Mesendoderm (in vitro differentiated cells): ENCODE results near the gene LARP6.

Experiments used
- DNase-seq: peaks from one replicate; pipeline ENCODE4 v3.0.0; 2013
- H2AK5ac ChIP-seq: 2 replicates; pipeline ENCODE4 v1.6.1; 2013; ENCODE audit warnings: low read length, inconsistent platforms
- H2BK120ac ChIP-seq: 2 replicates; pipeline ENCODE4 v1.6.1; 2013; ENCODE audit warnings: low read depth, mild to moderate bottlenecking, low read length, moderate library complexity, mixed read lengths
- H2BK15ac ChIP-seq: replicated peaks from 2 replicates; pipeline ENCODE4 v1.6.1; 2013; ENCODE audit warnings: low read depth, mild to moderate bottlenecking, moderate library complexity
- H2BK5ac ChIP-seq: 2 replicates; pipeline ENCODE4 v1.6.1; 2013; ENCODE audit warnings: low read length, inconsistent platforms
- H3K18ac ChIP-seq: 2 replicates; pipeline ENCODE4 v1.6.1; 2013; ENCODE audit warnings: mild to moderate bottlenecking, low read length, mixed read lengths
- H3K23ac ChIP-seq: one replicate; pipeline ENCODE4 v1.6.1; 2013; ENCODE audit warnings: low read length
- H3K27ac ChIP-seq: 2 replicates; pipeline ENCODE4 v1.5.1; 2013; ENCODE audit warnings: low read depth, mild to moderate bottlenecking, inconsistent platforms, low read length, moderate library complexity
- H3K27me3 ChIP-seq: 2 replicates; pipeline ENCODE4 v1.6.1; 2013; ENCODE audit warnings: low read length, control low read depth, mild to moderate bottlenecking, inconsistent platforms; ENCODE audit not compliant: insufficient read depth, poor library complexity
- H3K36me3 ChIP-seq: 2 replicates; pipeline ENCODE4 v1.6.1; 2013; ENCODE audit warnings: low read length, inconsistent platforms; ENCODE audit not compliant: control insufficient read depth, insufficient read depth
- H3K4ac ChIP-seq: one replicate; pipeline ENCODE4 v1.6.1; 2013; ENCODE audit warnings: low read depth, mild to moderate bottlenecking, low read length, moderate library complexity
- H3K4me1 ChIP-seq: 2 replicates; pipeline ENCODE4 v1.6.1; 2013; ENCODE audit warnings: low read depth, low read length, inconsistent platforms; ENCODE audit not compliant: control insufficient read depth
- H3K4me2 ChIP-seq: 2 replicates; pipeline ENCODE4 v1.6.1; 2013; ENCODE audit warnings: low read length
- H3K4me3 ChIP-seq: 2 replicates; pipeline ENCODE4 v1.5.1; 2013; ENCODE audit warnings: mild to moderate bottlenecking, low read length
- H3K56ac ChIP-seq: one replicate; pipeline ENCODE4 v1.6.1; 2013; ENCODE audit warnings: low read length
- H3K79me1 ChIP-seq: 2 replicates; pipeline ENCODE4 v1.6.1; 2013; ENCODE audit warnings: low read length, inconsistent platforms
- H3K79me2 ChIP-seq: 2 replicates; pipeline ENCODE4 v1.6.1; 2013; ENCODE audit warnings: mild to moderate bottlenecking, low read length; ENCODE audit not compliant: control insufficient read depth, insufficient read depth
- H3K9ac ChIP-seq: 2 replicates; pipeline ENCODE4 v1.6.1; 2013; ENCODE audit warnings: low read length, inconsistent platforms
- H4K5ac ChIP-seq: one replicate; pipeline ENCODE4 v1.6.1; 2013; ENCODE audit warnings: low read length
- H4K8ac ChIP-seq: one replicate; pipeline ENCODE4 v1.6.1; 2013; ENCODE audit warnings: low read depth, mild to moderate bottlenecking, control low read depth, low read length, moderate library complexity
- WGBS: extraction: QIAGEN DNeasy Blood & Tissue Kit; methylation state at CpG from one replicate; pipeline ENCODE4 v1.1.7; 2013; ENCODE audit warnings: low lambda C conversion rate, missing lambda C conversion rate; ENCODE audit not compliant: insufficient coverage; ENCODE audit errors: extremely low coverage; 5-methylcytosine and 5-hydroxymethylcytosine counted together

The LARP6 gene

DNA sequence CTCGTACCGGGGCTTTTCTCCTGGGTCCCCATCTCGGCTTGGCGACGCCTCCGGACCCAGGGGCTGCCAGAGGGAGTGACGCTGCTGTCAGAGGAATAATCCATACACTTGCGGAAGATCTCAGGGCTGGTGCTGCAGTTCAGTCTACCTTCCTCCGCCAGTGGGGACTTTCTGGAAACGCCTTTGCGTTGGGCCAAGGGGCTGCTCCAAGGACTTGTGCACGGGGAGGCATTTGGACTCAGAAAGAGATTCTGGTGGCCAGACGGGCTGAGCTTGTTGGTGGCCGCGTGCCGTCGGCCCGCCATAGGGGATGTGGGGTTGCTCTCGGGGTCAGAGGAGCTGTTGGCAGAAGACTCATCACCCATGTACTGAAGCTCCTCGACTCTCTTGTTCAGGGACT lies 21.8 kb downstream of the LARP6 start:
- no peak overlapping the region for H3K4me2 ChIP-seq
- no peak overlapping the region for H3K4me3 ChIP-seq
- no peak overlapping the region for H4K8ac ChIP-seq
- H2BK15ac ChIP-seq, result no peak overlapping the region
- H3K36me3 ChIP-seq, result no peaks in the 10 kb centered on the region
- H2BK120ac ChIP-seq, result no peak overlapping the region
- no peak overlapping the region for H3K18ac ChIP-seq
- DNase-seq, result no peak
- H3K27ac ChIP-seq, result no peak overlapping the region
- no peaks in the 10 kb centered on the region for H3K79me2 ChIP-seq
- peaks cover 5% of the 10 kb centered on the region for H3K4me1 ChIP-seq
- no peak overlapping the region for H3K23ac ChIP-seq
- no peak overlapping the region for H3K56ac ChIP-seq
- H2AK5ac ChIP-seq, result no peak overlapping the region
- no peaks in the 10 kb centered on the region for H3K27me3 ChIP-seq
- WGBS, result no CpG with 5 or more reads among the region's 20 CpGs
- H3K79me1 ChIP-seq, result no peaks in the 10 kb centered on the region
- no peak overlapping the region for H4K5ac ChIP-seq
- no peak overlapping the region for H3K9ac ChIP-seq
- no peak overlapping the region for H2BK5ac ChIP-seq
- no peak overlapping the region for H3K4ac ChIP-seq

DNA sequence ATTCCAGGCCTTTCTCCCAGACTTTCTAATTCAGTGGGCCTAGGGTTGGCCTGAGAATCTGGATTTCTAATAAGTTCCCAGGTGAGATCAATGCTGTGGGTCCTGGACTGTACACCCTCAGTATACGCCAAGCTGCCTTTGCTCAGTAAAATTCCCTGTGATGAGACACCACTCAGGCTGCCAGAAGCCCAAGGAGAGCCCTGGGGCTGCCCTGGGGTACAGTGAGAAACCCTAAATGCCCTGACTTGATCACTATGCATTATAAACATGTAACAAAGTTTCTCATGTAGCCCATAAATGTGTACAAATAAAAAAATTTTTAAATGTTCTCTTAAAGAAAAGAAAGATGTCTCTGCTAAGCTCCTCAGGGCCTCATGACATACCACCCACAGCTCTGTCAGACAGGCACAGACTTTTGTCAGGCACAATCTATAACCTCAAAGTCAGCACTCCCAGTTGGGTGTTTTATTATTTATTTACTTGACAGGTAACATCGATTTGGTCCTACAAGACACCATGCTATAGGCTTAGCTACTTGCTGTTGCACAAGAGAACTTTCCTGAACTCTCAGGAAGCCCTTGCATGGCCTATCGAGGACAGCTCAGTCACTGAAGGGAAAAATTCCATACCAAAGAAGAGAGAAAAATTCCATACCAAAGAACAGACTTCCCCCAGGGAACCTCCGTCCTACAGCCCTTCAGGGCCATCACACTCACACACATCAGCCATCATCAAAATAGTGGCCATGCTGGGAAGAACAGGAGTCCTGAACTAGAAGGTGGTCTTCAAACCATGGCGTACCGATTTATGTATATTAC lies 22.7 kb downstream of the LARP6 start:
- Histone ChIP-seq H2BK15ac (no peak overlapping the region), H3K4me1 (peaks cover 5% of the 10 kb centered on the region), H3K79me2 (no peaks in the 10 kb centered on the region), H3K4ac (no peak overlapping the region), H3K4me2 (no peak overlapping the region), H3K9ac (no peak overlapping the region), H4K8ac (no peak overlapping the region), H2AK5ac (no peak overlapping the region), H3K23ac (no peak overlapping the region), H3K18ac (no peak overlapping the region), H2BK120ac (no peak overlapping the region), H4K5ac (no peak overlapping the region), H3K27me3 (no peaks in the 10 kb centered on the region), H3K36me3 (no peaks in the 10 kb centered on the region), H2BK5ac (no peak overlapping the region), H3K79me1 (no peaks in the 10 kb centered on the region), H3K56ac (no peak overlapping the region), H3K4me3 (no peak overlapping the region), H3K27ac (no peak overlapping the region)
- no CpG with 5 or more reads among the region's 6 CpGs for WGBS
- DNase-seq, result no peak

DNA sequence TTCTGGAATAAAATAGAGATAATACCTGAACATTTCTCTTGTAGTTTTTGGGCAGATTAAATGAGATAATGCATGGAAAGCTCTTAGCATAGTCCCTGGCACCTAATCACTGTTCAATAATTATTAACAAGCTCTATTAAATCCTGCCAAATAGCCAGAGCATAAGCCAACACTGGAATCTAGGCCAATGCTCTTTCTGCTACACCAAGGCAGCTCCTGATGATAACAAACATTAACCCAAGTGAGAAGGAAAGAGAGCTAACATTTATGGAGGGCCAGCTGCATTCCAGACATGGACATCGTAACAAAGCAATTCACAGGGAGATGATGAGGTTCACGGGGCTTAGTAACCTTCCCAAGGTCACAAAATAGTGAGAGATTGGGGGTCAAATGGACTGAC lies 23.3 kb downstream of the LARP6 start:
- Histone ChIP-seq H4K5ac (no peak overlapping the region), H3K9ac (no peak overlapping the region), H3K4ac (no peak overlapping the region), H2BK120ac (no peak overlapping the region), H3K4me3 (no peak overlapping the region), H3K4me2 (no peak overlapping the region), H3K23ac (no peak overlapping the region), H3K18ac (no peak overlapping the region), H3K4me1 (peaks cover 5% of the 10 kb centered on the region), H4K8ac (no peak overlapping the region), H2AK5ac (no peak overlapping the region), H3K79me2 (no peaks in the 10 kb centered on the region), H3K36me3 (no peaks in the 10 kb centered on the region), H2BK5ac (no peak overlapping the region), H2BK15ac (no peak overlapping the region), H3K27me3 (no peaks in the 10 kb centered on the region), H3K27ac (no peak overlapping the region), H3K79me1 (no peaks in the 10 kb centered on the region), H3K56ac (no peak overlapping the region)
- WGBS, result no CpG with 5 or more reads among the region's 2 CpGs
- no peak for DNase-seq

DNA sequence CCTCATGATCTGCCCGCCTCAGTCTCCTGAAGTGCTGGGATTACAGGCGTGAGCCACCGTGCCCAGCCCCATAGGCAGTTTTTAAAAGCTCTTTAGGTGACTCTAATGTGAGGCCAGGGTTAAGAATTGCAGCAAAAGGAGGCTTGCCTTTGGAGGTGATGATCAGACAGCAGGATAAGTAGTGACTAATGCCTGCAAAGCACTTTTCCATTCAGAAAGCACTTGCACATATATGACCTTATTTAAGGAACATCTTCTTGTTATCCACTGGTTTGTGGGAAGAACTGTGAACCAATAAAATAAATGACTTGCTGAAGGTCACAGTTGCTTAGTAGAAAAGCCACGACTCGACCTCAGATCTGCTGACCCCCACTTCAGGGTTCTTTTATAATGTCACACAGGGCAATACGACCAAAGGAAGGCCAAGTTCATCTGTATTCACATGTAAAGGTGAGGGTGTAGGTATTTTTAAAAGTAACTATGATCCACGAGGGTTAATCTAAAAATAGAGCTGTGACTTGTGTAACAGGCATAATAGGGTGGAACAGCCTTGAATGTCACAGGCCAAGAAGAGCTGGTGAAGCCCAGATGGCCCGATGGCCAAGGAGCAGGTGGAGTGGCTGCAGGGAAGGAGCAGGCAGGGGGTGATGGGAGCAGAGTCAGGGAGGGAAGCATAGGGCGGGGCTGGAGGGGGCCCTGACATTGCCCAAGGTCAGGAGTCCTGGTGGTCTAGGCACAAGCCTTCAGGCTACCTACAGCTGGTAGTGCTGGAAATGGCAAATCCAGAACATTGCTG lies 24.4 kb downstream of the LARP6 start:
- Histone ChIP-seq H3K79me2 (no peaks in the 10 kb centered on the region), H4K8ac (no peak overlapping the region), H3K36me3 (no peaks in the 10 kb centered on the region), H3K79me1 (no peaks in the 10 kb centered on the region), H3K4ac (no peak overlapping the region), H2AK5ac (no peak overlapping the region), H3K23ac (no peak overlapping the region), H2BK15ac (no peak overlapping the region), H4K5ac (no peak overlapping the region), H3K27ac (no peak overlapping the region), H2BK120ac (no peak overlapping the region), H3K4me1 (peaks cover 5% of the 10 kb centered on the region), H3K56ac (no peak overlapping the region), H2BK5ac (no peak overlapping the region), H3K18ac (no peak overlapping the region), H3K4me2 (no peak overlapping the region), H3K27me3 (no peaks in the 10 kb centered on the region), H3K4me3 (no peak overlapping the region), H3K9ac (no peak overlapping the region)
- DNase-seq, result no peak
- no CpG with 5 or more reads among the region's 9 CpGs for WGBS

DNA sequence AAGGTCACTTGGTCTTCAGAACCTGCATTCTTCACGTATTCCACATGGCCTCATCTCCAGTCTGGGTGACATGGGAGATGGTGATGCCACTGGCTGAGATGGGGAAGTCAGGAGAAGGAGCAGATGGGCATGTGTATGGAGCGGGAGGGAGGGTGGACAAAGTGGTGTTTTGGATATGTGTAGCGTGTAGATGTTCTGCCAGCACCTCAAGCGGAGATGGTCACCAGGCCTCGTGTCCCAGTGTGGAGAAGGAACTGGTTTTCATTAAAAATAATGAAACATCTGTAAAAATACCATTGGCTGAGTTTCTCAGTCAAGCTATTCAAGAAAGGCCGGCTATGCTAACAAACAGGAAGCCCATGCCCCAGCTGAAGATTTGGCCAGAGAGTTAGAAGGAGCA lies 26.2 kb downstream of the LARP6 start:
- H3K4me3 ChIP-seq, result no peak overlapping the region
- H3K23ac ChIP-seq, result no peak overlapping the region
- no peak overlapping the region for H3K9ac ChIP-seq
- no peak overlapping the region for H3K18ac ChIP-seq
- no peaks in the 10 kb centered on the region for H3K79me1 ChIP-seq
- H3K4ac ChIP-seq, result no peak overlapping the region
- no peak overlapping the region for H2BK5ac ChIP-seq
- no peak overlapping the region for H4K8ac ChIP-seq
- H3K4me2 ChIP-seq, result no peak overlapping the region
- no peak overlapping the region for H2BK15ac ChIP-seq
- DNase-seq, result no peak
- H3K27ac ChIP-seq, result no peak overlapping the region
- H3K4me1 ChIP-seq, result no peaks in the 10 kb centered on the region
- no peaks in the 10 kb centered on the region for H3K27me3 ChIP-seq
- no peak overlapping the region for H2AK5ac ChIP-seq
- WGBS, result no CpG with 5 or more reads among the region's 6 CpGs
- H3K56ac ChIP-seq, result no peak overlapping the region
- no peak overlapping the region for H4K5ac ChIP-seq
- no peaks in the 10 kb centered on the region for H3K36me3 ChIP-seq
- H2BK120ac ChIP-seq, result no peak overlapping the region
- no peaks in the 10 kb centered on the region for H3K79me2 ChIP-seq
